Ishikawa (cell line): ENCODE data around the gene SH2D1A.

Experiments
- CREB1 ChIP-seq: IDR thresholded peaks from 2 replicates; pipeline ENCODE4 v1.6.1; 2012; ENCODE audit warnings: low read depth
- EGR1 ChIP-seq: IDR thresholded peaks from 2 replicates; pipeline ENCODE4 v1.6.1; 2012
- EP300 ChIP-seq: IDR thresholded peaks from 2 replicates; pipeline ENCODE4 v1.6.1; 2012; ENCODE audit warnings: borderline replicate concordance
- FOXM1 ChIP-seq: IDR thresholded peaks from 2 replicates; pipeline ENCODE4 v1.6.1; 2012; ENCODE audit warnings: low read depth, borderline replicate concordance
- MAX ChIP-seq: IDR thresholded peaks from 2 replicates; pipeline ENCODE4 v1.6.1; 2012
- RAD21 ChIP-seq: IDR thresholded peaks from 2 replicates; pipeline ENCODE4 v1.6.1; 2012; ENCODE audit warnings: low read depth
- REST ChIP-seq: IDR thresholded peaks from 2 replicates; pipeline ENCODE4 v1.6.1; 2012; ENCODE audit warnings: low read depth, mild to moderate bottlenecking
- TAF1 ChIP-seq: IDR thresholded peaks from 2 replicates; pipeline ENCODE4 v1.6.1; 2012; ENCODE audit warnings: low read depth, mild to moderate bottlenecking
- TCF12 ChIP-seq: IDR thresholded peaks from 2 replicates; pipeline ENCODE4 v1.6.1; 2012; ENCODE audit warnings: low read depth
- TEAD4 ChIP-seq: IDR thresholded peaks from 2 replicates; pipeline ENCODE4 v1.6.1; 2012
- YY1 ChIP-seq: IDR thresholded peaks from 2 replicates; pipeline ENCODE4 v1.6.1; 2012; ENCODE audit warnings: low read depth
- TF ChIP-seq, protein P1 (sequence below): IDR thresholded peaks from 2 replicates; pipeline ENCODE4 v1.6.1; 2012

- TF ChIP-seq EP300: no peak
- no peak for TF ChIP-seq TAF1
- no peak for TF ChIP-seq TCF12
- no peak for TF ChIP-seq MAX
- no peak for TF ChIP-seq REST
- TF ChIP-seq, protein P1, sequence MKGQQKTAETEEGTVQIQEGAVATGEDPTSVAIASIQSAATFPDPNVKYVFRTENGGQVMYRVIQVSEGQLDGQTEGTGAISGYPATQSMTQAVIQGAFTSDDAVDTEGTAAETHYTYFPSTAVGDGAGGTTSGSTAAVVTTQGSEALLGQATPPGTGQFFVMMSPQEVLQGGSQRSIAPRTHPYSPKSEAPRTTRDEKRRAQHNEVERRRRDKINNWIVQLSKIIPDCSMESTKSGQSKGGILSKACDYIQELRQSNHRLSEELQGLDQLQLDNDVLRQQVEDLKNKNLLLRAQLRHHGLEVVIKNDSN: no peak
- no peak for TF ChIP-seq YY1
- no peak for TF ChIP-seq RAD21
- TF ChIP-seq EGR1: no peak
- TF ChIP-seq CREB1: no peak
- no peak for TF ChIP-seq TEAD4
- no peak for TF ChIP-seq FOXM1
Measured at GRCh38 chrX:124332481-124333424, 13.6 kb upstream of the SH2D1A start, which contains the start of gene TEX13D.
